H4 (cell line): Measurements from ENCODE around the gene C9orf43. TPM values are rescaled to one million over a fixed set of nuclear protein-coding genes. Genes with fewer than 3 reads are reported as not detected.
"Not testable (repeated sequence)": the region's sequence is repeated elsewhere in the genome, so short reads cannot be mapped to it uniquely, and the experiment has no call there.

Experiments
- DNase-seq: peaks from one replicate; pipeline ENCODE4 v3.0.0-alpha.2; 2015; ENCODE audit warnings: low spot score
- total RNA-seq: library from RNA; depleted of rRNA; stranded (reverse); fragments of >200 nt; shearing (Covaris generic); gene quantifications from 2 replicates; pipeline ENCODE4 v1.2.3, GENCODE V29; 2014

The C9orf43 gene
- total RNA-seq, 1 experiment from 2014 or later = 1.1 TPM

- no peak for DNase-seq
Observed at GRCh38 chr9:113416149-113416721, 5.7 kb downstream of the C9orf43 start.

GRCh38 chr9:113417370-113417769 lies 6.8 kb downstream of the C9orf43 start:
- DNase-seq = no peak

- no peak for DNase-seq
Observed at GRCh38 chr9:113421726-113422125, 11.2 kb downstream of the C9orf43 start.

GRCh38 chr9:113425072-113425471 lies 14.5 kb downstream of the C9orf43 start:
- DNase-seq = no peak

- DNase-seq = no peak
Observed at GRCh38 chr9:113426701-113427100, 16.2 kb downstream of the C9orf43 start.

GRCh38 chr9:113427629-113428028 lies 17.1 kb downstream of the C9orf43 start:
- DNase-seq = peak; percentile 35

GRCh38 chr9:113428062-113428615 lies 17.6 kb downstream of the C9orf43 start:
- DNase-seq = no peak

- DNase-seq = no peak
Observed at GRCh38 chr9:113431191-113431590, 20.6 kb downstream of the C9orf43 start.

- no peak for DNase-seq
Observed at GRCh38 chr9:113436728-113437515, 26.4 kb downstream of the C9orf43 start.

- DNase-seq = not testable (repeated sequence)
Observed at GRCh38 chr9:113437716-113438115, 27.2 kb downstream of the C9orf43 start.

- no peak for DNase-seq
Observed at GRCh38 chr9:113444736-113445135, 34.2 kb downstream of the C9orf43 start.

GRCh38 chr9:113446323-113446740 lies 35.8 kb downstream of the C9orf43 start:
- peak; percentile 32 for DNase-seq

- no peak for DNase-seq
Observed at GRCh38 chr9:113449376-113449775, 38.8 kb downstream of the C9orf43 start.

GRCh38 chr9:113452113-113452605 lies 41.6 kb downstream of the C9orf43 start:
- no peak for DNase-seq

GRCh38 chr9:113454914-113455761 lies 44.6 kb downstream of the C9orf43 start:
- peak; percentile 49 for DNase-seq

- no peak for DNase-seq
Observed at GRCh38 chr9:113456235-113456634, 45.7 kb downstream of the C9orf43 start.

- DNase-seq = no peak
Observed at GRCh38 chr9:113461285-113461684, 50.7 kb downstream of the C9orf43 start.

- no peak for DNase-seq
Observed at GRCh38 chr9:113461943-113462342, 51.4 kb downstream of the C9orf43 start.

GRCh38 chr9:113462781-113463286 lies 52.3 kb downstream of the C9orf43 start:
- DNase-seq = no peak

GRCh38 chr9:113463418-113464285 lies 53.1 kb downstream of the C9orf43 start, which contains the start of gene RGS3:
Gene RGS3, plus strand, starts transcription at chr9:113463727. Its CDS starts 76 bp downstream, at chr9:113463803.
- no peak for DNase-seq

GRCh38 chr9:113464286-113464660 lies 53.7 kb downstream of the C9orf43 start:
- no peak for DNase-seq
